Activated naive CD4-positive, alpha-beta T cell treated with anti-CD3 and anti-CD28 coated beads, Interleukin-2, amount 50 U/mL, for 72 hours (primary cell): ENCODE results near the gene NHEJ1. TPM values are rescaled to one million over a fixed set of nuclear protein-coding genes. Genes with fewer than 3 reads are reported as not detected.

ENCODE experiments used
- total RNA-seq, 2 donors: library from RNA; stranded (reverse); gene quantifications; one replicate each; pipeline ENCODE4 v1.2.3, GENCODE V29; 2022

NHEJ1 gene
- total RNA-seq, 2 donors from 2014 or later: 20.9 to 25.0 TPM

Other genes starting within 250 kb of the NHEJ1 start
- gene CDK5R2, start 201.1 kb downstream of the NHEJ1 start, total RNA-seq: not detected
- not detected for gene FEV, start 175.6 kb downstream of the NHEJ1 start, total RNA-seq
- gene CRYBA2, start 167.4 kb downstream of the NHEJ1 start, total RNA-seq: not detected
- gene CFAP65, start 119.3 kb downstream of the NHEJ1 start, total RNA-seq: not detected
- gene IHH, start 99.9 kb downstream of the NHEJ1 start, total RNA-seq: under 1 TPM in 1 of 2 donors, not detected in 1; 0.14 TPM
- 1 to 10 TPM; 1.5 to 2.8 TPM for gene SLC23A3, start 9.2 kb upstream of the NHEJ1 start, total RNA-seq
- gene CNPPD1, start 16.1 kb upstream of the NHEJ1 start, total RNA-seq: 10 to 100 TPM; 46.9 to 48.0 TPM
- gene RETREG2, start 17.5 kb upstream of the NHEJ1 start, total RNA-seq: 100 to 1,000 TPM in 1 of 2 donors, 10 to 100 TPM in 1; 93.0 to 120 TPM
- gene ZFAND2B, start 46.0 kb upstream of the NHEJ1 start, total RNA-seq: 10 to 100 TPM; 25.6 to 66.5 TPM
- 10 to 100 TPM; 27.8 to 46.2 TPM for gene ABCB6, start 58.1 kb upstream of the NHEJ1 start, total RNA-seq
- gene ATG9A, start 68.8 kb upstream of the NHEJ1 start, total RNA-seq: 10 to 100 TPM; 49.1 to 80.6 TPM
- 100 to 1,000 TPM; 168 to 178 TPM for gene ANKZF1, start 69.0 kb upstream of the NHEJ1 start, total RNA-seq
- gene GLB1L, start 84.6 kb upstream of the NHEJ1 start, total RNA-seq: 1 to 10 TPM; 2.7 to 6.1 TPM
- 10 to 100 TPM; 25.8 to 36.9 TPM for gene STK16, start 84.7 kb upstream of the NHEJ1 start, total RNA-seq
- not detected for gene TUBA4B, start 92.4 kb upstream of the NHEJ1 start, total RNA-seq
- 100 to 1,000 TPM; 240 to 410 TPM for gene TUBA4A, start 93.1 kb upstream of the NHEJ1 start, total RNA-seq
- 10 to 100 TPM; 59.7 to 67.2 TPM for gene DNAJB2, start 118.6 kb upstream of the NHEJ1 start, total RNA-seq
- 1 to 10 TPM in 1 of 2 donors, under 1 TPM in 1; 0.09 to 3.1 TPM for gene PTPRN, start 148.6 kb upstream of the NHEJ1 start, total RNA-seq
- gene RESP18, start 171.9 kb upstream of the NHEJ1 start, total RNA-seq: not detected
- gene DNPEP, start 227.1 kb upstream of the NHEJ1 start, total RNA-seq: 10 to 100 TPM; 61.1 to 96.0 TPM